ENCODE results near the gene RGR.

Gene RGR

DNA sequence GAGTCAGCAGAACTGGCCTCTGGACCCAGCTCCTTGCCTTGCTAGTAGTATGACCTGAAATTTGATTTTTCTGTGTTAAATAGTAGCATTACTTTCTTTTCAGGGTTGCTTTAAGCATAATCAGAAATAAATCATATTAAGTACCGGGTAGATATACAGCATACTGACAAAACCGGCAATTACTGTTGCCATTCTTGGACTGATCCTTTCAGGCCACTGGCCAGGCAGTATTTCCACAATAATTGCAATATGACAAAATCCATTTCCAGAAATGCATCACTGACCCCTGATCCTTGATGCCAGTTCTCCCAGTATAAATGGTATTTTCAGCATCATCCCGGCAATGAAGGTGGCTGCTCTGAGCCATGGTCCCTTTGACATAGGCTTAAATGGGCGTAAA, 10.4 kb upstream of the RGR start:
- CTCF ChIA-PET: no interaction called here
- DNase-seq (ENCODE audit: extremely low spot score): no peak
- POLR2A ChIA-PET: no interaction called here
- TF ChIP-seq CTBP1 (IDR thresholded peaks at IDR 0.05; ENCODE audit: borderline replicate concordance) (no peak), ARNT (IDR thresholded peaks at IDR 0.05) (no peak)

DNA sequence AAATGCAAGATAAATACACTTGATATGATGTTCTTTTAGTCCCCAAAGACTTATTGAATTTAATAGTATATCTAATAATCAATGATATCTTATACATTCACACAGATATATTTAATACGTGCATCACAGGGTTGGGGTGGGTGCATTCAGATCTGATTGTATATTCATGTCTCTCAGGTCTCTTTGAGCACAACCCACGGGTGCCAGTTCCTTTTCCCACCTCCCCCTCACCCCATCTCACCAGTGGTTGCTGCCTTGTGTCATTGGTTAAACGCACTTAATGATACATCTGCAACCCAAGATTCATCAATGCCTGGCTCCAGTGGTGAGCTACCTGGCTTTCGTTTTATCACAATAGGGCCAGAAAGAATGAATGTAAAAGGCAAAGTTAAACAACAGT, 9.8 kb upstream of the RGR start:
- CTCF ChIA-PET: no interaction called here
- TF ChIP-seq CTBP1 (IDR thresholded peaks at IDR 0.05; ENCODE audit: borderline replicate concordance) (no peak), SUZ12 (IDR thresholded peaks at IDR 0.05) (no peak), LEF1 (IDR thresholded peaks at IDR 0.05; ENCODE audit: borderline replicate concordance) (no peak), FOXK2 (IDR thresholded peaks at IDR 0.05) (no peak), L3MBTL2 (conservative IDR thresholded peaks at IDR 0.05) (no peak), SP1 (IDR thresholded peaks at IDR 0.05) (no peak), ZNF384 (IDR thresholded peaks at IDR 0.05) (no peak), ELF4 (IDR thresholded peaks at IDR 0.05) (no peak), ARNT (IDR thresholded peaks at IDR 0.05) (no peak), BHLHE40 (IDR thresholded peaks at IDR 0.05; ENCODE audit: borderline replicate concordance) (no peak), FOXM1 (IDR thresholded peaks at IDR 0.05; ENCODE audit: borderline replicate concordance) (no peak)
- TF ChIP-seq, protein P1, sequence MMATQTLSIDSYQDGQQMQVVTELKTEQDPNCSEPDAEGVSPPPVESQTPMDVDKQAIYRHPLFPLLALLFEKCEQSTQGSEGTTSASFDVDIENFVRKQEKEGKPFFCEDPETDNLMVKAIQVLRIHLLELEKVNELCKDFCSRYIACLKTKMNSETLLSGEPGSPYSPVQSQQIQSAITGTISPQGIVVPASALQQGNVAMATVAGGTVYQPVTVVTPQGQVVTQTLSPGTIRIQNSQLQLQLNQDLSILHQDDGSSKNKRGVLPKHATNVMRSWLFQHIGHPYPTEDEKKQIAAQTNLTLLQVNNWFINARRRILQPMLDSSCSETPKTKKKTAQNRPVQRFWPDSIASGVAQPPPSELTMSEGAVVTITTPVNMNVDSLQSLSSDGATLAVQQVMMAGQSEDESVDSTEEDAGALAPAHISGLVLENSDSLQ (IDR thresholded peaks at IDR 0.05): no peak
- POLR2A ChIA-PET: no interaction called here
- DNase-seq (ENCODE audit: extremely low spot score): no peak

DNA sequence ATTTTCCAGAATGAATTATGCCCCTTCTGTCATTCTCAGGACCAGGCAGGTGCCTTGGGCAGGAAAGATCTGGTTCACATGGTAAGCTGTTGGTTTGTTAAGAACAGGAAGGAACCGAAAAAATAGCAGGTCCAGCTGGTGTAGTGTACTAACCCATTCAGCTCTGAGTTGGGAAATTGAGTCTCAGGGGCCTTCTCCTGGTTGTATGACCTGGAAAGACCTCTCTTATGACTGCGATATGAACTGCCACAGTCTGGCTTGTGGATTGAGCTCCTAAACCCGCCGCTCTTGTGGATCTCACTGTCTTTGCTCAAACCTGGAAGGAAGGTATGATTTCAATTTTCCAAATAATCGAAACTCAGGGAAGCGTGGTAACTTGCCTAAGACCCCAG, 8.1 kb upstream of the RGR start:
- CTCF ChIA-PET: no interaction called here
- POLR2A ChIA-PET: no interaction called here
- TF ChIP-seq SP1 (IDR thresholded peaks at IDR 0.05): no peak
- TF ChIP-seq LEF1 (IDR thresholded peaks at IDR 0.05; ENCODE audit: borderline replicate concordance): no peak
- no peak for DNase-seq (ENCODE audit: extremely low spot score)

DNA sequence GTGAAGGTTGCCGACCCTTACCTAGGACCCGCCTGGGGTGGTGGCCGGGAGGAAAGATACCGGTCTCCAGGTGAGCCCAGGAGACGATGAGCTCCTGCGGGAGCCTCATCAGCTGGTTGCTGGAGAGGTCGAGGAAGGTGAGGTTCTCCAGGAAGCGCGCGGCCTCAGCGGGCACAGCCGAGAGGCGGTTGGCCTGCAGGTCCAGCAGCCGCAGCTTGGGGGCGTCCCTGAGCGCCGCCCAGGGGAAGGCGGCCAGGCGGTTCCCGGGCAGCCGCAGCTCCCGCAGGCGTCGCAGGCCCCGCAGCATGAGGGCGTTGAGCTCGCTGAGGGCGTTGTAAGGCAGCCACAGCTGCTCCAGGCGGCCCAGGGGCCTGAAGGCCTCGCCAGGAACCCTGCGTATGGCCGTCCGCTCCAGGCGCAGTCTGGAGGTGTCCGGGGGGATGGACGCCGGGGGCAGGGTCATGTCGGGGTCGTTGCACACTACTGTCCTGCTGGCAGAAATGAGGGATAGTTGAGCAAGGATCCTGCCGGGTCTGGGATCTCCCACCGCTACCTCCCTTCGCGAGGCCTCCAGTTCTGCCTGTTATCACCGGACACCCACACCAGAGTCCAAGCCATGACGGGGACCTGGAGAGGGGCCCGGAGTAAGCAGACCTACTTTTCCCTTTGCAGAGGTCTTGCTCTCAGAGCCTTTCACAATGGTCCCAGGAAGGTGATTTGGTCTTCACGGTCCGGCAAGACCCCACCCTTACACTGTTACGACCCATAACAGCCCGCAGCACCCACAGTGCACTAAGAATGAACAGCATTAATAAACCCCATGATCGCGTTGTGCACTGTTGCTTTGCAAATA, 7.4 kb upstream of the RGR start:
- CTCF ChIA-PET: no interaction called here
- POLR2A ChIA-PET: no interaction called here
- no peak for DNase-seq (ENCODE audit: extremely low spot score)
- TF ChIP-seq, protein P1 (IDR thresholded peaks at IDR 0.05): no peak
- no peak for TF ChIP-seq L3MBTL2 (conservative IDR thresholded peaks at IDR 0.05)
- no peak for TF ChIP-seq ELF4 (IDR thresholded peaks at IDR 0.05)
- TF ChIP-seq LEF1 (IDR thresholded peaks at IDR 0.05; ENCODE audit: borderline replicate concordance): no peak
- no peak for TF ChIP-seq ZNF384 (IDR thresholded peaks at IDR 0.05)
- no peak for TF ChIP-seq FOXK2 (IDR thresholded peaks at IDR 0.05)
- TF ChIP-seq SP1 (IDR thresholded peaks at IDR 0.05): no peak
- TF ChIP-seq BHLHE40 (IDR thresholded peaks at IDR 0.05; ENCODE audit: borderline replicate concordance): no peak
- TF ChIP-seq CTBP1 (IDR thresholded peaks at IDR 0.05; ENCODE audit: borderline replicate concordance): no peak
- no peak for TF ChIP-seq FOXM1 (IDR thresholded peaks at IDR 0.05; ENCODE audit: borderline replicate concordance)
- no peak for TF ChIP-seq NFRKB (IDR thresholded peaks at IDR 0.05)
- TF ChIP-seq SUZ12 (IDR thresholded peaks at IDR 0.05): no peak
- no peak for TF ChIP-seq FOXA1 (IDR thresholded peaks at IDR 0.05)
- TF ChIP-seq HDGF (IDR thresholded peaks at IDR 0.05; ENCODE audit: borderline replicate concordance): no peak
- no peak for TF ChIP-seq ARNT (IDR thresholded peaks at IDR 0.05)

DNA sequence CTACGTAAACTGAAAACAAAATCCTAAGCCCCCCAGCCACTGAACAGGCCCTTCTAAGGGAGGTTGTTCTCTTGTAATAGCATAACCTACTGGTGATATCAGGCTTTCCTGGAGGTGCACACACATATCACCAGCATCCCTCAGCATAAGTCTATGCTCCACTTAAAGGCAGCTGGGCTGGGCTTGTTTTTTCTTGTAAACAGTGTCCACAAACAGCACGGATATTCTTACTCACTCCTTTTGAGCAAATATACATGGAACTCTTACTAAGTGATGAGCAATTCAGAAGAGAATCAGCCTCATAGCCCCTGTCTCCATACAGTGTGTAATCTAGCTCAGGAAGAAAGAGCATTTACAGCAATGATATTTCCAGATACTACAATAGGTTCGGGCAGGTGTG, 5.9 kb upstream of the RGR start:
- no peak for DNase-seq (ENCODE audit: extremely low spot score)
- ChIA-PET POLR2A (no interaction called here), CTCF (no interaction called here)
- TF ChIP-seq BHLHE40 (IDR thresholded peaks at IDR 0.05; ENCODE audit: borderline replicate concordance) (no peak), ZNF384 (IDR thresholded peaks at IDR 0.05) (no peak), SUZ12 (IDR thresholded peaks at IDR 0.05) (no peak), LEF1 (IDR thresholded peaks at IDR 0.05; ENCODE audit: borderline replicate concordance) (no peak), HDGF (IDR thresholded peaks at IDR 0.05; ENCODE audit: borderline replicate concordance) (no peak), CTBP1 (IDR thresholded peaks at IDR 0.05; ENCODE audit: borderline replicate concordance) (no peak), SP1 (IDR thresholded peaks at IDR 0.05) (no peak), ELF4 (IDR thresholded peaks at IDR 0.05) (no peak), TARDBP (IDR thresholded peaks at IDR 0.05) (no peak), NFRKB (IDR thresholded peaks at IDR 0.05) (no peak), ARNT (IDR thresholded peaks at IDR 0.05) (no peak), FOXM1 (IDR thresholded peaks at IDR 0.05; ENCODE audit: borderline replicate concordance) (no peak), FOXA1 (IDR thresholded peaks at IDR 0.05) (no peak), L3MBTL2 (conservative IDR thresholded peaks at IDR 0.05) (no peak), FOXK2 (IDR thresholded peaks at IDR 0.05) (no peak)
- TF ChIP-seq, protein P1 (IDR thresholded peaks at IDR 0.05): no peak

DNA sequence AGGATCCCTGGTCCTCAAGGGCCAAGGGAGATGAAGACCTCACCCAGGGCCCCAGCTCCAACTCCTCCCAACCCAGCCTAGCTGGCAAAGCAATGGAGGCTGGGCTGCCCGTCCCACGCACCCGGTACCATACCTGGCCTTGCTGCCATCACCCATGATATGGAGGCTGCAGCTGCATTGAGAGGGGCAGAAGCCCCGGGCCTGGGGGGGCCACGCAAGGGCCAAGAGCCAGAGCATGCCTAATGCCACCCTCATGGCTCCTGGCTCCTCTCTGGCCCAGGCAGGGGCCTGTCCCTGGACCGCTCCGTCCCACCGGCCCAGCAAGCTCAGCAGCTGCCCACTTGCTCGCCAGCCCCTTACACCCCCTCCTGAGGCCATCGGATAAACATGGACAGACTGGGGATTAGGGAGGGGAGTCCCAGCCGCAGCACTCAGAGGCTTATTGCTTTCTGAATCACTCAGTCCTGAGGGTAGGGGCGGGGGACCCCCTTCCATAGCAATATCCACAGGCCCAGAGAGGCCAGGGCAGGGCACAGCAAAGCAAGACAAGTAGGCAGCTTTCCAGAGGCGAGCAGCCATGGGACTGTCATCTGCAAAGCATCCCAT, 3.6 kb upstream of the RGR start, which contains the start of gene LRIT1:
Gene LRIT1 (minus strand): TSS at position 362 of the 606 bp plus-strand sequence. CDS start 107 bp downstream, at position 255.
- ChIA-PET POLR2A (no interaction called here), CTCF (interaction anchor here (0.7 kb wide), 1 partner anchor 165 kb away, joined by 3 read pairs; no protein-coding TSS in a partner anchor)
- TF ChIP-seq, protein P1 (IDR thresholded peaks at IDR 0.05): no peak
- TF ChIP-seq SP1 (IDR thresholded peaks at IDR 0.05) (no peak), ARNT (IDR thresholded peaks at IDR 0.05) (no peak), CTBP1 (IDR thresholded peaks at IDR 0.05; ENCODE audit: borderline replicate concordance) (no peak), TARDBP (IDR thresholded peaks at IDR 0.05) (no peak), LEF1 (IDR thresholded peaks at IDR 0.05; ENCODE audit: borderline replicate concordance) (no peak), BHLHE40 (IDR thresholded peaks at IDR 0.05; ENCODE audit: borderline replicate concordance) (no peak), NFRKB (IDR thresholded peaks at IDR 0.05) (no peak), L3MBTL2 (conservative IDR thresholded peaks at IDR 0.05) (no peak)
- no peak for DNase-seq (ENCODE audit: extremely low spot score)

Measured in HEK293T (cell line).